H54 (cell line): ENCODE results near the gene SENP8.
A peak's percentile ranks its signal among the peaks of the same experiment; 100 is the strongest.

ENCODE experiments used
- DNase-seq: peaks from one replicate; pipeline ENCODE4 v3.0.0; 2011; ENCODE audit warnings: low spot score, mixed read lengths; ENCODE audit not compliant: insufficient read length
- FAIRE-seq: peaks from 3 replicates; lab custom pipeline; 2011; peaks lifted over from hg19 to GRCh38; lab: Jason Lieb, UNC
- POLR2A ChIP-seq: IDR thresholded peaks from 2 replicates; pipeline ENCODE4 v1.6.1; 2011; ENCODE audit warnings: low read depth, mild to moderate bottlenecking, low read length

SENP8 gene

DNA sequence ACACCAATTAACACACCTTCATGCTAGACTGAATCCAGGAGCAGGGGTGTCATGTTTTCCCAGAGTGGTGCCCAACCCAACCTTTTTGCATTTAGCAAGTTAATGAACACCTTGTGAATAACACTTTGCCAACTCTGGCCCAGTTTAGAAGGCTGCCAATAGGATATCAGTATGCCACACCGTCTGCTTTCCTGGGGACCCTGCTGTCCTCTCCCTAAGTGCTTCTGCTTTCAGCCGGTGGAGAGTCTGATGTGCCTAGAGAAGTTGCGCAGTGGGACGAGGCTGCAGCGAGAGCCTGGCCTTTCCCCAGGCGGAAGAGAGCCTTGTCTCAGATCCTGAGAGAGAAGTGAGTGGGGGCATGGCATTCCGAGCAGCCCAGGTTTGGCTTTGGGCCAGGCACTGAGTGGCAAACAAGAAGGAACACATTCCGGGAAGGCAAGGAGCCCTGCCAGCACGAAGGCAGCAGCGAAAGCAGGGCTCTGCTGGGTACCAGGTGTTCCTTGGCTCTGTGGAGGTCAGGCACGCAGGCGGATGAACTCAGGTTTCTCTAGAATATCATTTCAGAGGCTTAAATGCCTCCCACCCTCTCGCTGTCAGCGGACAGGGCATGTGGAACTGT, 36.9 kb downstream of the SENP8 start:
- TF ChIP-seq POLR2A: no peak
- DNase-seq: no peak
- no peak for FAIRE-seq

DNA sequence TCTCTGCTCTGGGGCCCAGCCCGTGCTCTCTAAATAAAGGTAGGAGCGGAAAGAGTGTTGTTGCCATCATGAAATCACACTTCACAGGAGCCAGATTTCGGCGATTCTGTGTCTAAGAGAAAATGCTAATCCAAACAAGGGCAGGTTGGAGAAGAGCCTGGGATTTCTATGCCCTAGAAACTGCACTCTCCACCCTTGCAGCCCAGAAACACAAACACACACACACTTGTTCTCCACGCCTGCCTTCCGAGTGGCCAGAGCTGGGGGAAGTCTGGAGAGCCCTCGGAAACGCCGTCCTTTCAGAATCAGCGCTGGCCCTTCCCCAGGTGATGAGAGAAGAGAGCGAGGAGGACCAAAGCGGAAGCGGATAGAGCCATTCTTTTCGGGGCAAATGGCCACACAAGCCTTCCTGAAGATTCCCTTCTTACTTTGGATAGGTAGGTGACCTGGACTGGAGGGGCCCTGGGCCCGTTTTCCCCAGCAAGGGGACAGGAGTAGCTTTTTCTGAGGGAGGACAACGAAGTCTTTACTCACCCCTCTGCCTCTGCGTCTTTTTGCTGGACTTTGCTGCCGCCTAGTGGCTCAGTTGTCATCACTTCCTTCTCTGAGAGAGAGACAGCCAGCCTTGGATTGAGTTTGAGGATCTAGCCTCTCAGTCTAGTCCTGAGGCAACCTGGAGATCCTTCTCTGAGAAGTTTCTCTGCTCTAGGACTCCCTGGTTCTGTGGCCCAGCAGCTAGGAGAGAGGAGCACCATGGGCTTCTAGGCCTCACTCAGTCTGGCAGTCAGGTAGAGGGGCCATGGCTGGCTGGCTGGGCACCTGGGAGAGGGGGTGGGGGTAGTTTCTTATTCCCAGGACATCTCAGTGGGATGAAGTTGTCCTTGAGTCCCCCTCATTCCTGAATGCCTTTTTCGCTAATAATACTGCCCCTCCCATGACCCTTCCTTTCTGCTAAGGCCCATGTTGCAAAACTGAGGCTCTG, 37.7 kb downstream of the SENP8 start:
- no peak for TF ChIP-seq POLR2A
- DNase-seq (peak; percentile 55), FAIRE-seq (no peak)

GRCh38 chr15:72156928-72157327, 38.7 kb downstream of the SENP8 start:
- no peak for TF ChIP-seq POLR2A
- DNase-seq (no peak), FAIRE-seq (no peak)

- no peak for TF ChIP-seq POLR2A
- FAIRE-seq: no peak
- no peak for DNase-seq
Measured at GRCh38 chr15:72160696-72161245, 42.6 kb downstream of the SENP8 start.

DNA sequence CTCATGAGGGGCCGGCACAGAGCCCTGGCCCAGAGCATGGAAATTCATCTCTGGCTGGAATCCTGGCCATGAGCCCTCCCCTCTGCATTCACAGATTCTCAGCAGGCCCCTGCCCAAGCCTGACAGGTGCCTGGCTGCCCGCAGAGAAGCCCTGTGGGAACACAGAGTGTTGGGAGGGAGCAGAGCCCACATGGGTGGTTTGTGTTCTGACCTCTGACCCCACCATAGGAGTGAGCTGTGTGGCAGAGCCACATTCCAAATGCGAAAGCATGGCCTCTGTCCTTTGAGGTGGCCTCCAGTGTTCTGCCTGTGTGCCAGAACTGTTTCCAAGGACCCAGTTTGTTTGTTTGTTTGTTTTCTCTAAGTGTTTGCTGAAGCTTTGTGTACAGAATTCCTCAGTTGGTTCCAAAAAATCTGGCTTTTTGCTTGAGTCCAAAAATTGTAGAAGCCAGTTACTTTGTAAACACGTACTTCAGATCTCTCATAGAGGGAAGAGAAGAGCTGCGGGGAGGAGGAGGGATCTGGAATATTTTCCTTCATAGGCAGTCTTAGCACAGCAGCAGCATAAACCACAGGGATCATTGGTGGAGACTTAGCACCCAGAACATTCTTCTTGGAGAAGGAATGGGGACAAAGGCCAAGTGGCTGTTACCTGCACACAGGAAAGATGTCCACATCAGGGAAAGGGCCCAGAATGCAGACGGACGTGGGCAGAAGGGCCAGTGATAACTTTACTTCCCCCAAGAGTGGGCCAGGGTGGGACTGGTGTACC, 43.3 kb downstream of the SENP8 start:
- FAIRE-seq: no peak
- TF ChIP-seq POLR2A: no peak
- DNase-seq: no peak

GRCh38 chr15:72162569-72162968, 44.4 kb downstream of the SENP8 start:
- DNase-seq (no peak), FAIRE-seq (no peak)
- no peak for TF ChIP-seq POLR2A

DNA sequence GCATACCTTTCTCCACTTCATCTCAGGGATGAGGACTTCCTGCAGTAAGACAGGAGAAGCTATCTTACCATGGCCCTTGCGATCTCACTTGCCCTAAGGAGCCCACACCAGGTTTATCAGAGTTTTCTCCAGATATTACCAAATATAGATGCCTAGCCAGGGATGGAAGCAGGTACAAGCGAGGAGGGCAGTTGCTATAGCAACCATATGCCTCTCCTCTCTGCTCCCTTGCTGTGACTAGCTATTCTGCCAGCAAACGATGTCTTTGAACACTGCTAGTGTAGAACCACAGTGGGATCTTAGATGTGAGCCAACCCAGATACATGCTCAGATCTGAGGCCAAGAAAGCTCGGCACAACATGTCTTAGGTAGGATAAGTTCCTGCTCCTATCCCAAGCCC, 45.5 kb downstream of the SENP8 start:
- no peak for TF ChIP-seq POLR2A

DNA sequence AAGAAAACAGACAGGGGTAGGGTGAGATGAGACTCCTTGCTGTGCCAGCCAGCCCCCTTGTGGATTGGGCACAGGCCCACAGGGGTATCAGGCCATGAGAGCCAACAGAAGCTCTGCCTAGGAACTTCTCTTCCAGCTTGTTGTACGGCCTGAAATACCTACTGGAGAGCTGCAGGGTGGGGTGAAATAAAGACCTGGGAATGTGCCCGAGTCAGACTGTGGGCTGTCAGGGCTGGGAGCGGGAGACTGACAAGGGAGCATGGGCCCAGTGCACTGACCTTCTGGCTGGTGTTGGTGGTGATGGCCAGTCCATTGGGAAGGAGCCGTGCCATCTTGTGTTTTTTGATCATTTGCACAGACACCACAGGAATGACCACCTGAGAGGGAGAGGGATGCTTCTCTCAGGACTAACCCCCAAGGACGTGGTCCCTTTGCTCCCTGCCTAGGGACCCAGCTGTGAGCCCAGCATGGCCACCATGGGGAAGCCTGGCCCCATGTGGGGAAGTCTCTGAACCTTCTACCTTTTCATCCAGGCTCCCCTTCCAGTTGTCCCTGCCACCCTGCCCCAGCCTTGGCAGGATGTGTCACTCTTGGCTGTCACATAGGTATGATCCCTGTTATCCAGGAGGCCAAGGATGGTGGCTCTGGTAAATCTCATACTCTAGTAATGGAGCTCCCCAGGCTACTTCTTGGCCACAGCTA, 48.7 kb downstream of the SENP8 start:
- no peak for DNase-seq
- TF ChIP-seq POLR2A: no peak
- FAIRE-seq: no peak

More for the DNA sequence above, 45.5 kb downstream of the SENP8 start:
- DNase-seq (no peak), FAIRE-seq (no peak)

DNA sequence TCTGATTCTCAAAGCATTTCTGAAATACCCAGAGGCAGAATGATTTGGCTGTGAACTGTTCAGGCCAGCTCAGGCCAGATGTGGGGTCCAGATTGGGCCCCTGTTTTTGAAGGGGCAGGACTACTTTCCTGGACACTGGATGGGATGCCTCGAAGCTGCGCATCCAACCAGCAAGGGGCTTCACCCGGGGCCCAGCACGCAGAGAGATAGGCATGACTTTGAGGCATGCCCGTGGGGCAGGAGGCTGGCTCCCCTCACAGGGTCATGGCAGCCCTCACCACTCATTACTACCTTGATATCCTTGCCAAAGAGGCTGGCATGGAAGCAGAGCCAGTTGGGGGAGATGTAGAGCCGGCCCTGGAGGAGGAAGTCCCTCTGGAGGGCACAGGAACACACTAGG, 49.2 kb downstream of the SENP8 start:
- FAIRE-seq (no peak), DNase-seq (no peak)
- no peak for TF ChIP-seq POLR2A

DNA sequence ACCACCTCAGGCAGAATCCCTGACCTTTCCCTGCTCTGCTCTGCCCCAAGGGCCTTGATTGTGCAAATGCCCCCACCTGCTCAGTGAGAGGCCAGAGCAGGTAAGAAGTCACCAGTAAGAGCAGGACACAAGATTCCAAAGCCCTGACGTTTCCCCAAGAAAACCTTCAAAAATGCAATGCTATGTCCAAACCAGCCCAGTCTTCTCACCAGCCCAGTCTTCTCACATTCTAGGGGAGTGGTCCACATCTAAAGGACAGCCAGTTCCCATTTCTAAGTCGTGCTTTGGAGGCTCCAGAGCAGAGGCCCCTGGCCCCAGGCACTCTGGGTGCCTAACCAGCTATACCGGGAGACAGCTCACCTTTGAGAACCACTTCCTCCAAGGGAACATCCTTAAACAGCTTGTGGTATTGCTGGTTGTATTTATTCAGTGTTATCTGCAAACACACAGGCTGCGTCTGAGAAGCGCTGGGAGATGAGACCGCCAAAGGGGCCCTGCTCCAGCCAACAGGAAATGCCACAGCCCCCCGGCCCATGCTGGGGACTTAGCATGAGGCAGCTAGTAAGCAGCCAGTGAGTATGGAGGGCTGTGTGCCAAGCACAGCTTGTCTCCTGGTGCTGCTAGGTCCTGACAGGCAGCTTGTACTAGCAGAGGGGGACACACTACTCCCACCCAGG, 50.1 kb downstream of the SENP8 start:
- DNase-seq (no peak), FAIRE-seq (no peak)
- no peak for TF ChIP-seq POLR2A

GRCh38 chr15:72168808-72169190, 50.6 kb downstream of the SENP8 start:
- no peak for TF ChIP-seq POLR2A
- FAIRE-seq (no peak), DNase-seq (no peak)

DNA sequence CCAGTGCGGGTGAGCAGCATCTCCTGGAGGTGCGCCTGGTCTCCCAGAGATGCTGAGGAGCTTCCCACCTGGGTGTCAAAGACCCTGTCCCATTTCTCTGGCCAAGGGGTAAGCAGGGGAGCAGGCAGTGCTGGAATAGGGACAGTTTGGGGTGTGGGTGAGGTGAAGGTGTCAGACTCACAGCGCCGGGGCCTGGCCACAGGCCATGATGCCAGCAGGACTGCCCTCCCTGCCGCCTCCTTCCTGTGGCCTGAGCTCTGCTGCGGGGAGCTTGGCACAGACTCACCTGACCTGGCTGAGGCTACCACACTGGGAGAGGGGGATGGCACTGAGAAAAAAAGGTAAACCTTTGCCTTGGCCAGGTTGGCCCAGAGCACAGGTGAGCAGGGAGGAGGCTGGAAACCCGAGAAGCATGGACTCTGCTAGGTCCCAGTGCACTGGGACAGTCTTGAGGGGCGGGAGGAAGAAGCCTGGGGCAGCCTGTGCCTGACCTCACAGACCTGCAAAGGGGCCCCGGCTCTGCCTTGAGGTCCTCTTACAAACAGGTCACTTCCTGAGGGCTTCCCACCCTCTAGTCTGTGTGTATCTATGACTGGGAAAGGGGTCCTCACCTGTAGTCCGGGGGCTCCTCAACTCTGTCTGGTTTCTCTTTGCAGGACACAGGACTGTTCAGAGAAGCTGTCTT, 51.2 kb downstream of the SENP8 start:
- no peak for TF ChIP-seq POLR2A
- FAIRE-seq: no peak
- DNase-seq: no peak
